ENCODE measurements around the gene VAC14.

DNA sequence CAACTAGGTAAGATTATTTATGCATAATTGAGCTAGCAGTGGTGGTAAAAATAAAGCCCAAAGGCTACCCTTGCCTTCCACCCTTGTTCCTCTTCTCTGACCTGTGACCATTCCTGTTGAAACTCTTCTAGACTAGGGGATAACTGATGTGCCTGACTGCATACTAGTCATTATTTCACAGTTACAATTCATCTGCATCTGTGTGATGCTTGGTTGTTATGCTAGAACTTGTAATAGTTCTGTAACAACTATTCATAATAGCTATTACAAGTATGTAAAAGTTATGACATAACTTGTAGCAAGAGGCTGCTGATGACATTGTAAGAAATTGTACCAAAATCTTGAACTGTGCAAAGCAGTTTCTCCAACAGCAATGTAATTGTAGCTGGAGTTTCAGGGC lies 2.4 kb upstream of the VAC14 start:
- TF ChIP-seq, protein P1, sequence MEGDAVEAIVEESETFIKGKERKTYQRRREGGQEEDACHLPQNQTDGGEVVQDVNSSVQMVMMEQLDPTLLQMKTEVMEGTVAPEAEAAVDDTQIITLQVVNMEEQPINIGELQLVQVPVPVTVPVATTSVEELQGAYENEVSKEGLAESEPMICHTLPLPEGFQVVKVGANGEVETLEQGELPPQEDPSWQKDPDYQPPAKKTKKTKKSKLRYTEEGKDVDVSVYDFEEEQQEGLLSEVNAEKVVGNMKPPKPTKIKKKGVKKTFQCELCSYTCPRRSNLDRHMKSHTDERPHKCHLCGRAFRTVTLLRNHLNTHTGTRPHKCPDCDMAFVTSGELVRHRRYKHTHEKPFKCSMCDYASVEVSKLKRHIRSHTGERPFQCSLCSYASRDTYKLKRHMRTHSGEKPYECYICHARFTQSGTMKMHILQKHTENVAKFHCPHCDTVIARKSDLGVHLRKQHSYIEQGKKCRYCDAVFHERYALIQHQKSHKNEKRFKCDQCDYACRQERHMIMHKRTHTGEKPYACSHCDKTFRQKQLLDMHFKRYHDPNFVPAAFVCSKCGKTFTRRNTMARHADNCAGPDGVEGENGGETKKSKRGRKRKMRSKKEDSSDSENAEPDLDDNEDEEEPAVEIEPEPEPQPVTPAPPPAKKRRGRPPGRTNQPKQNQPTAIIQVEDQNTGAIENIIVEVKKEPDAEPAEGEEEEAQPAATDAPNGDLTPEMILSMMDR (conservative IDR thresholded peaks at IDR 0.05; ENCODE audit: low read length): no peak
- no peak for TF ChIP-seq EZH2phosphoT487 (IDR thresholded peaks at IDR 0.05; ENCODE audit: borderline replicate concordance)
